Trophoblast cell (in vitro differentiated cells and primary cell): Measurements from ENCODE around the gene TNFAIP3.
A peak's percentile ranks its signal among the peaks of the same experiment; 100 is the strongest.

Experiments used
- DNase-seq, 2 donors: peaks; one replicate each; pipeline ENCODE4 v3.0.0-alpha.2; 2016
- H2AFZ ChIP-seq: 2 replicates; pipeline ENCODE4 v1.6.1; 2013; ENCODE audit warnings: low read length, moderate library complexity, mild to moderate bottlenecking; ENCODE audit not compliant: insufficient read depth, poor library complexity
- H2AK5ac ChIP-seq: 2 replicates; pipeline ENCODE4 v1.6.1; 2013; ENCODE audit warnings: mild to moderate bottlenecking, low read length
- H2BK120ac ChIP-seq: 2 replicates; pipeline ENCODE4 v1.6.1; 2013; ENCODE audit warnings: low read length, mild to moderate bottlenecking, moderate library complexity; ENCODE audit not compliant: insufficient read depth, poor library complexity
- H2BK12ac ChIP-seq: 2 replicates; pipeline ENCODE4 v1.6.1; 2013; ENCODE audit warnings: mild to moderate bottlenecking, low read length, moderate library complexity
- H2BK5ac ChIP-seq: 2 replicates; pipeline ENCODE4 v1.6.1; 2013; ENCODE audit warnings: low read length, low read depth, moderate library complexity, mild to moderate bottlenecking; ENCODE audit not compliant: poor library complexity
- H3K14ac ChIP-seq: 2 replicates; pipeline ENCODE4 v1.6.1; 2013; ENCODE audit warnings: mild to moderate bottlenecking, low read length
- H3K18ac ChIP-seq: 2 replicates; pipeline ENCODE4 v1.6.1; 2013; ENCODE audit warnings: mild to moderate bottlenecking, low read length
- H3K23ac ChIP-seq: 2 replicates; pipeline ENCODE4 v1.6.1; 2013; ENCODE audit warnings: low read length
- H3K27ac ChIP-seq: 2 replicates; pipeline ENCODE4 v1.5.1; 2013; ENCODE audit warnings: low read depth, mild to moderate bottlenecking, inconsistent platforms, low read length, moderate library complexity
- H3K27me3 ChIP-seq: 2 replicates; pipeline ENCODE4 v1.6.1; 2013; ENCODE audit warnings: inconsistent platforms, mild to moderate bottlenecking, low read length, moderate library complexity; ENCODE audit not compliant: insufficient read depth
- H3K36me3 ChIP-seq, 2 experiments: 1 replicate in 1 of 2; 2 replicates in 1 of 2; pipeline ENCODE4 v1.6.1; 2013; ENCODE audit warnings: low read length in 2 of 2, mild to moderate bottlenecking in 2 of 2, moderate library complexity in 1 of 2; ENCODE audit not compliant: insufficient read depth in 2 of 2, control insufficient read depth in 1 of 2
- H3K4ac ChIP-seq: 2 replicates; pipeline ENCODE4 v1.6.1; 2013; ENCODE audit warnings: low read depth, mild to moderate bottlenecking, low read length, moderate library complexity
- H3K4me1 ChIP-seq, 2 experiments: 1 replicate in 1 of 2; 2 replicates in 1 of 2; pipeline ENCODE4 v1.6.1; 2013; ENCODE audit warnings: low read length in 2 of 2, mild to moderate bottlenecking in 2 of 2, moderate library complexity in 1 of 2; ENCODE audit not compliant: insufficient read depth in 2 of 2, control insufficient read depth in 1 of 2
- H3K4me2 ChIP-seq: 2 replicates; pipeline ENCODE4 v1.6.1; 2013; ENCODE audit warnings: inconsistent platforms, mild to moderate bottlenecking, low read length, moderate library complexity
- H3K4me3 ChIP-seq: 2 replicates; pipeline ENCODE4 v1.5.1; 2013; ENCODE audit warnings: mild to moderate bottlenecking, low read depth, low read length, inconsistent platforms
- H3K79me1 ChIP-seq: one replicate; pipeline ENCODE4 v1.6.1; 2013; ENCODE audit warnings: low read length
- H3K79me2 ChIP-seq: 2 replicates; pipeline ENCODE4 v1.6.1; 2013; ENCODE audit warnings: low read length, mild to moderate bottlenecking; ENCODE audit not compliant: control insufficient read depth, insufficient read depth, poor library complexity
- H3K9ac ChIP-seq: 2 replicates; pipeline ENCODE4 v1.6.1; 2013; ENCODE audit warnings: mild to moderate bottlenecking, low read length
- H3K9me3 ChIP-seq: 2 replicates; pipeline ENCODE4 v1.6.1; 2013; ENCODE audit warnings: low read depth, mild to moderate bottlenecking, control low read depth, inconsistent platforms, low read length; ENCODE audit not compliant: insufficient read depth
- H4K12ac ChIP-seq: 2 replicates; pipeline ENCODE4 v1.6.1; 2013; ENCODE audit warnings: low read depth, mild to moderate bottlenecking, low read length, moderate library complexity
- H4K8ac ChIP-seq: 2 replicates; pipeline ENCODE4 v1.6.1; 2013; ENCODE audit warnings: low read depth, mild to moderate bottlenecking, low read length, moderate library complexity
- H4K91ac ChIP-seq: one replicate; pipeline ENCODE4 v1.6.1; 2013; ENCODE audit warnings: low read depth, mild to moderate bottlenecking, low read length, moderate library complexity
- WGBS: extraction: QIAGEN DNeasy Blood & Tissue Kit; methylation state at CpG from one replicate; pipeline ENCODE4 v1.1.7; 2013; ENCODE audit warnings: missing lambda C conversion rate; ENCODE audit not compliant: insufficient read length, insufficient coverage; ENCODE audit errors: extremely low coverage; 5-methylcytosine and 5-hydroxymethylcytosine counted together

The TNFAIP3 gene

GRCh38 chr6:137912813-137913212 is 45.8 kb downstream of the TNFAIP3 start:
- no peak overlapping the region for H2BK5ac ChIP-seq
- H2AFZ ChIP-seq: no peak overlapping the region
- no CpG with 5 or more reads among the region's 3 CpGs for WGBS

GRCh38 chr6:137913434-137913833 is 46.4 kb downstream of the TNFAIP3 start:
- no peak overlapping the region for H4K8ac ChIP-seq
- H2BK120ac ChIP-seq: no peak overlapping the region

More at GRCh38 chr6:137912813-137913212, 45.8 kb downstream of the TNFAIP3 start:
- Histone ChIP-seq H3K4me2 (no peak overlapping the region), H3K23ac (no peak overlapping the region), H3K79me1 (no peaks in the 10 kb centered on the region), H3K9me3 (no peaks in the 10 kb centered on the region), H3K36me3 (no peaks in the 10 kb centered on the region), H3K4me3 (no peak overlapping the region), H4K12ac (no peak overlapping the region), H3K27ac (no peak overlapping the region), H2AK5ac (no peak overlapping the region), H2BK12ac (no peak overlapping the region), H4K8ac (no peak overlapping the region), H3K79me2 (no peaks in the 10 kb centered on the region), H4K91ac (peak overlapping the region; percentile 52), H3K27me3 (no peaks in the 10 kb centered on the region), H2BK120ac (no peak overlapping the region), H3K9ac (no peak overlapping the region), H3K4ac (no peak overlapping the region), H3K18ac (no peak overlapping the region), H3K4me1 (no peaks in the 10 kb centered on the region), H3K14ac (no peak overlapping the region)
- no peak for DNase-seq

GRCh38 chr6:137913996-137914529 is 47.0 kb downstream of the TNFAIP3 start:
- H3K27me3 ChIP-seq: no peaks in the 10 kb centered on the region
- H3K23ac ChIP-seq: no peak overlapping the region

More at GRCh38 chr6:137913434-137913833, 46.4 kb downstream of the TNFAIP3 start:
- Histone ChIP-seq H3K9me3 (no peaks in the 10 kb centered on the region), H3K79me2 (no peaks in the 10 kb centered on the region), H3K4me2 (no peak overlapping the region), H2AK5ac (no peak overlapping the region), H4K12ac (no peak overlapping the region), H3K27ac (no peak overlapping the region), H3K4ac (no peak overlapping the region), H2BK12ac (no peak overlapping the region), H3K4me3 (no peak overlapping the region), H2AFZ (no peak overlapping the region), H3K36me3 (no peaks in the 10 kb centered on the region), H3K79me1 (no peaks in the 10 kb centered on the region), H3K4me1 (no peaks in the 10 kb centered on the region), H2BK5ac (no peak overlapping the region), H3K27me3 (no peaks in the 10 kb centered on the region), H3K18ac (no peak overlapping the region), H3K9ac (no peak overlapping the region), H4K91ac (no peak overlapping the region), H3K14ac (no peak overlapping the region), H3K23ac (no peak overlapping the region)
- no peak for DNase-seq
- no CpG with 5 or more reads among the region's 3 CpGs for WGBS

GRCh38 chr6:137914530-137915193 is 47.6 kb downstream of the TNFAIP3 start:
- DNase-seq: no peak
- no peak overlapping the region for H3K14ac ChIP-seq
- H3K27ac ChIP-seq: no peak overlapping the region
- no peak overlapping the region for H3K4me3 ChIP-seq
- WGBS: no CpG with 5 or more reads among the region's 4 CpGs
- H4K12ac ChIP-seq: no peak overlapping the region
- no peaks in the 10 kb centered on the region for H3K79me1 ChIP-seq
- no peak overlapping the region for H2BK120ac ChIP-seq
- H3K79me2 ChIP-seq: no peaks in the 10 kb centered on the region
- H2BK5ac ChIP-seq: no peak overlapping the region
- H3K36me3 ChIP-seq: no peaks in the 10 kb centered on the region
- H4K91ac ChIP-seq: no peak overlapping the region
- no peaks in the 10 kb centered on the region for H3K4me1 ChIP-seq
- H3K9me3 ChIP-seq: no peaks in the 10 kb centered on the region
- H3K23ac ChIP-seq: no peak overlapping the region
- no peak overlapping the region for H3K4ac ChIP-seq
- H2AK5ac ChIP-seq: no peak overlapping the region
- no peaks in the 10 kb centered on the region for H3K27me3 ChIP-seq
- no peak overlapping the region for H3K9ac ChIP-seq
- no peak overlapping the region for H3K18ac ChIP-seq
- H2BK12ac ChIP-seq: no peak overlapping the region
- H4K8ac ChIP-seq: no peak overlapping the region
- H3K4me2 ChIP-seq: no peak overlapping the region
- no peak overlapping the region for H2AFZ ChIP-seq

More at GRCh38 chr6:137913996-137914529, 47.0 kb downstream of the TNFAIP3 start:
- no peak overlapping the region for H3K4me2 ChIP-seq
- no peak overlapping the region for H2AFZ ChIP-seq
- no peak overlapping the region for H4K91ac ChIP-seq
- no peaks in the 10 kb centered on the region for H3K36me3 ChIP-seq
- no peak overlapping the region for H3K4me3 ChIP-seq
- no peaks in the 10 kb centered on the region for H3K79me1 ChIP-seq
- H3K9ac ChIP-seq: no peak overlapping the region
- no peak overlapping the region for H2BK5ac ChIP-seq
- H3K79me2 ChIP-seq: no peaks in the 10 kb centered on the region
- no peak overlapping the region for H3K14ac ChIP-seq
- H3K9me3 ChIP-seq: no peaks in the 10 kb centered on the region
- no peak overlapping the region for H2BK120ac ChIP-seq
- H3K18ac ChIP-seq: no peak overlapping the region
- H4K12ac ChIP-seq: no peak overlapping the region
- no peak overlapping the region for H3K27ac ChIP-seq
- DNase-seq: no peak
- H2AK5ac ChIP-seq: no peak overlapping the region
- no peak overlapping the region for H2BK12ac ChIP-seq
- no peaks in the 10 kb centered on the region for H3K4me1 ChIP-seq
- no peak overlapping the region for H3K4ac ChIP-seq
- no peak overlapping the region for H4K8ac ChIP-seq
